H1 (cell line): ENCODE data around the gene CBX4.
A peak's percentile ranks its signal among the peaks of the same experiment; 100 is the strongest.

ENCODE experiments used
- CHD1 ChIP-seq: IDR thresholded peaks from 2 replicates; pipeline ENCODE4 v1.6.1; 2012; ENCODE audit warnings: low read depth, low read length, improper control_type of control experiment
- CREB1 ChIP-seq: IDR thresholded peaks from 2 replicates; pipeline ENCODE4 v1.6.1; 2012; ENCODE audit warnings: inconsistent platforms
- EGR1 ChIP-seq: IDR thresholded peaks from 2 replicates; pipeline ENCODE4 v1.6.1; 2011; ENCODE audit warnings: low read depth, low read length, borderline replicate concordance
- EP300 ChIP-seq, 2 experiments: IDR thresholded peaks; 1 replicate in 1 of 2; 2 replicates in 1 of 2; pipeline ENCODE4 v1.6.1; 2011 to 2012; ENCODE audit warnings: low read depth in 2 of 2, low read length in 2 of 2, mild to moderate bottlenecking in 2 of 2, borderline replicate concordance in 1 of 2, inconsistent platforms in 1 of 2, moderate library complexity in 1 of 2
- EZH2 ChIP-seq: fragments of 200-600 bp; sonication (generic); IDR thresholded peaks from 2 replicates; pipeline ENCODE4 v1.7.1; 2012; ENCODE audit warnings: low read depth, mild to moderate bottlenecking, moderate library complexity, low read length, inconsistent platforms; ENCODE audit not compliant: severe bottlenecking
- FOSL1 ChIP-seq: IDR thresholded peaks from 2 replicates; pipeline ENCODE4 v1.6.1; 2011; ENCODE audit warnings: mild to moderate bottlenecking, low read depth, low read length, moderate library complexity; ENCODE audit not compliant: insufficient read depth
- GABPA ChIP-seq: IDR thresholded peaks from 2 replicates; pipeline ENCODE4 v1.6.1; 2011; ENCODE audit warnings: mild to moderate bottlenecking, low read length, moderate library complexity, borderline replicate concordance; ENCODE audit not compliant: insufficient read depth
- KDM1A ChIP-seq: fragments of 200-600, 300-600 bp; sonication (generic); IDR thresholded peaks from 2 replicates; pipeline ENCODE4 v1.7.1; 2016; ENCODE audit warnings: mild to moderate bottlenecking, low read length, borderline replicate concordance
- POLR2AphosphoS5 ChIP-seq: IDR thresholded peaks from 2 replicates; pipeline ENCODE4 v1.6.1; 2011; ENCODE audit warnings: low read depth, low read length
- POU5F1 ChIP-seq: IDR thresholded peaks from 2 replicates; pipeline ENCODE4 v1.6.1; 2011; ENCODE audit warnings: low read depth, mild to moderate bottlenecking, low read length, moderate library complexity
- RAD21 ChIP-seq, 2 experiments: IDR thresholded peaks in 1 of 2; conservative IDR thresholded peaks in 1 of 2; 2 replicates each; pipeline ENCODE4 v1.6.1; 2011; ENCODE audit warnings: low read depth in 2 of 2, low read length in 2 of 2, improper control_type of control experiment in 1 of 2, inconsistent platforms in 1 of 2, mild to moderate bottlenecking in 1 of 2, moderate library complexity in 1 of 2
- TAF1 ChIP-seq: IDR thresholded peaks from 2 replicates; pipeline ENCODE4 v1.6.1; 2011; ENCODE audit warnings: mild to moderate bottlenecking, low read depth, low read length
- TF ChIP-seq, protein P1 (sequence below), 3 experiments: IDR thresholded peaks; 1 replicate in 2 of 3; 2 replicates in 1 of 3; pipeline versions ENCODE4 v1.5.1 to v1.6.1; 2011; ENCODE audit warnings: low read length in 3 of 3, mild to moderate bottlenecking in 3 of 3, inconsistent platforms in 2 of 3, low read depth in 1 of 3, moderate library complexity in 1 of 3; ENCODE audit not compliant: insufficient read depth in 1 of 3; ENCODE audit errors: control extremely low read depth in 1 of 3

DNA sequence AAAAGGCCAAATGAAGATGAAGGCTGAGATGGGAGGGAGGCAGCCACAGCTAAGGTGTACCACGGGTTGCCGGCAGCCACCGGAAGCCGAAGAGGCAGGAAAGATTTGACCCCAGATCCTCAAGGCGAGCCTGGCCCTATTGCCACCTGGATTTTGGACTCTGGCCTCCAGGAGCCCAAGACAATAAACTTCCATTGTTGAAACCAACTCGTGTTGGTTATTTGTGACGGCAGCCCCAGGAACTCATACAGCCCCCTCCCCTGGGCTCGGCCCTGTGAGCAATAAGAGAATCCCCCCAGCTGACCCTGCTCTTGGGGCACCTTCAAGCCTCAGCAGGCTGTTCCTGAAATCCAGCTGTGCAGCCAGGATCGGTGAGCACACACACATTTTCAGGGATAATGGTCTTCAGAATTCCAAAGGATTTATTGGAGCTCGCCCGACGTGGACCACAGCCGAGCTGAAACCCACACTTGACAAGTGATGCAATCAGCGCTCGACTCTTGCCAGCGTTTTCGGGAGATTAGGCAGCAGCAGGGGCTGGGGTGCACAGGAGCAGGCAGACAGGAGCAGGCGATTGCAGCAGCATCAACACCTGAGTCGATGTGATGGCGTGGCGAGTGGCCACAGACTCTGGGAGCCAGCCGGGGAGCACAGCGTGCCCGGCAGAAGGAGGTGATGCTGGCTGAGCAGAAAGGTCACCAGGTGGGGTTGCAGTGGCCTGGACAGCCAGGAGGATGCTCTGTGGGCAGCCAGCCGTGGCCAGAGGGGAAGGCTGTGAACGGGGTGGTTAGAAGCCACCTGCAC is 22.4 kb upstream of the CBX4 start:
- TF ChIP-seq, protein P1, sequence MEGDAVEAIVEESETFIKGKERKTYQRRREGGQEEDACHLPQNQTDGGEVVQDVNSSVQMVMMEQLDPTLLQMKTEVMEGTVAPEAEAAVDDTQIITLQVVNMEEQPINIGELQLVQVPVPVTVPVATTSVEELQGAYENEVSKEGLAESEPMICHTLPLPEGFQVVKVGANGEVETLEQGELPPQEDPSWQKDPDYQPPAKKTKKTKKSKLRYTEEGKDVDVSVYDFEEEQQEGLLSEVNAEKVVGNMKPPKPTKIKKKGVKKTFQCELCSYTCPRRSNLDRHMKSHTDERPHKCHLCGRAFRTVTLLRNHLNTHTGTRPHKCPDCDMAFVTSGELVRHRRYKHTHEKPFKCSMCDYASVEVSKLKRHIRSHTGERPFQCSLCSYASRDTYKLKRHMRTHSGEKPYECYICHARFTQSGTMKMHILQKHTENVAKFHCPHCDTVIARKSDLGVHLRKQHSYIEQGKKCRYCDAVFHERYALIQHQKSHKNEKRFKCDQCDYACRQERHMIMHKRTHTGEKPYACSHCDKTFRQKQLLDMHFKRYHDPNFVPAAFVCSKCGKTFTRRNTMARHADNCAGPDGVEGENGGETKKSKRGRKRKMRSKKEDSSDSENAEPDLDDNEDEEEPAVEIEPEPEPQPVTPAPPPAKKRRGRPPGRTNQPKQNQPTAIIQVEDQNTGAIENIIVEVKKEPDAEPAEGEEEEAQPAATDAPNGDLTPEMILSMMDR (IDR thresholded peaks at IDR 0.05; ENCODE audit: control extremely low read depth in 1 of 3, insufficient read depth in 1 of 3, low read depth in 1 of 3, low read length in 3 of 3): no peak
- TF ChIP-seq GABPA: no peak
- no peak for TF ChIP-seq EGR1
- no peak for TF ChIP-seq CHD1
- TF ChIP-seq POLR2AphosphoS5: no peak
- TF ChIP-seq POU5F1: no peak
- TF ChIP-seq FOSL1: no peak
- no peak for TF ChIP-seq EP300 (IDR thresholded peaks at IDR 0.05; ENCODE audit: borderline replicate concordance in 1 of 2, low read depth in 2 of 2, low read length in 2 of 2)
- TF ChIP-seq CREB1: 0 out of 2 replicates have a peak, but pooled peaks have one; percentile 12
- no peak for TF ChIP-seq KDM1A
- TF ChIP-seq EZH2: no peak
- no peak for TF ChIP-seq TAF1
- no peak for TF ChIP-seq RAD21 (IDR thresholded peaks at IDR 0.05 in 1 of 2, conservative IDR thresholded peaks at IDR 0.05 in 1 of 2; ENCODE audit: low read depth in 2 of 2, low read length in 2 of 2)
